Measurements from ENCODE around the gene PLK2.

The PLK2 gene

GRCh38 chr5:58404734-58405133, 55.2 kb downstream of the PLK2 start:
- Mint-ChIP-seq H3K9me3 (no peaks in the 10 kb centered on the region), H3K4me3 (no peak overlapping the region), H3K4me1 (ENCODE audit: low read depth) (no peaks in the 10 kb centered on the region), H3K27me3 (peaks cover 26% of the 10 kb centered on the region), H3K27ac (no peak overlapping the region), H3K36me3 (ENCODE audit: low read depth) (no peaks in the 10 kb centered on the region)
- no peak for DNase-seq

Measured in activated T-cell treated with anti-CD3 and anti-CD28 coated beads, Interleukin-2, amount 50 U/mL, for 24 hours (primary cell).